Upper lobe of right lung (tissue), 1 donor: Measurements from ENCODE around the gene TARBP1. TPM values are rescaled to one million over a fixed set of nuclear protein-coding genes. Genes with fewer than 3 reads are reported as not detected.

Source experiments
- ATAC-seq: fragments of 200-7000 bp; cut with Tn5 transposase; one replicate; pipeline ENCODE4 v1.9.1; 2020; ENCODE audit warnings: mild to moderate bottlenecking, moderate library complexity
- DNase-seq: peaks from one replicate; pipeline ENCODE4 v3.0.0-alpha.2; 2020
- H3K27ac ChIP-seq: fragments of 200-600 bp; one replicate; pipeline ENCODE4 v1.8.0; 2022
- H3K27me3 ChIP-seq: fragments of 200-600 bp; one replicate; pipeline ENCODE4 v1.8.0; 2022; ENCODE audit warnings: mild to moderate bottlenecking
- H3K36me3 ChIP-seq: fragments of 200-600 bp; one replicate; pipeline ENCODE4 v1.8.0; 2022
- H3K4me1 ChIP-seq: fragments of 200-600 bp; one replicate; pipeline ENCODE4 v1.8.0; 2022
- H3K4me3 ChIP-seq: fragments of 200-600 bp; one replicate; pipeline ENCODE4 v1.8.0; 2022; ENCODE audit warnings: mild to moderate bottlenecking
- H3K9me3 ChIP-seq: fragments of 200-600 bp; one replicate; pipeline ENCODE4 v1.8.0; 2022
- intact Hi-C: fragments of 100-400 bp; cut with DNase I; formaldehyde crosslinking; loops from one replicate; pipeline ENCODE4 v1.11.0; 2022
- total RNA-seq: library from RNA; stranded (reverse); fragmentation: NEBNext Ultra II Directional; extraction: Animal tissue kit (Norgen Biotek cat#: 25700); gene quantifications from one replicate; pipeline ENCODE4 v1.2.1, GENCODE V29; 2021
- TF ChIP-seq, protein P1 (sequence below): fragments of 200-600 bp; IDR thresholded peaks from one replicate; pipeline ENCODE4 v1.8.0; 2022; ENCODE audit warnings: antibody characterized with exemption
- donor health status: DM: no; HTN: yes; CAD: no; lungs with severe emphysema.

The TARBP1 gene
- total RNA-seq, 1 donor from 2014 or later, result 18.3 TPM

DNA sequence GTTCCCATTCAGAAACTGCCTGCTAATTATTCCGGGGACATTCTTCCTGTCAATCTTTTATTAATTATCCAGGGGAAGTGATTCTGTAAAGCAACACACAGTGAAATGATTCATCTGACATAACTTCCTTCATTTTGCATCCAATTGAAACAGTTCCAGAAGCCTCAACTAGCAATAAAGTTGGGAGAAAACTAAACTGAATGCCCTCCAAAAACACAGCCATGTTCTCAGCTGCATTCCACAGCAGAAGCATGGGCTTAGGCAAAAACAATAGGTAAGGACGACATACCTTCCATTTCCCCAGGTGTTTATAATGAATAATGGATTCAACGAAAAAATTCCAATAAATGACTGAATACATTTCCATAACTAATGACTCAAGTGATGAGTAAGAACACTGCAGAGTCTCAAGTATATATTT is 36.9 kb upstream of the TARBP1 start:
- Histone ChIP-seq H3K9me3 (no peaks in the 10 kb centered on the region), H3K27ac (no peak overlapping the region), H3K36me3 (no peaks in the 10 kb centered on the region), H3K4me1 (peaks cover 14% of the 10 kb centered on the region), H3K4me3 (no peak overlapping the region), H3K27me3 (no peaks in the 10 kb centered on the region)
- DNase-seq, result no peak
- intact Hi-C loops, result no loop called here
- TF ChIP-seq, protein P1, sequence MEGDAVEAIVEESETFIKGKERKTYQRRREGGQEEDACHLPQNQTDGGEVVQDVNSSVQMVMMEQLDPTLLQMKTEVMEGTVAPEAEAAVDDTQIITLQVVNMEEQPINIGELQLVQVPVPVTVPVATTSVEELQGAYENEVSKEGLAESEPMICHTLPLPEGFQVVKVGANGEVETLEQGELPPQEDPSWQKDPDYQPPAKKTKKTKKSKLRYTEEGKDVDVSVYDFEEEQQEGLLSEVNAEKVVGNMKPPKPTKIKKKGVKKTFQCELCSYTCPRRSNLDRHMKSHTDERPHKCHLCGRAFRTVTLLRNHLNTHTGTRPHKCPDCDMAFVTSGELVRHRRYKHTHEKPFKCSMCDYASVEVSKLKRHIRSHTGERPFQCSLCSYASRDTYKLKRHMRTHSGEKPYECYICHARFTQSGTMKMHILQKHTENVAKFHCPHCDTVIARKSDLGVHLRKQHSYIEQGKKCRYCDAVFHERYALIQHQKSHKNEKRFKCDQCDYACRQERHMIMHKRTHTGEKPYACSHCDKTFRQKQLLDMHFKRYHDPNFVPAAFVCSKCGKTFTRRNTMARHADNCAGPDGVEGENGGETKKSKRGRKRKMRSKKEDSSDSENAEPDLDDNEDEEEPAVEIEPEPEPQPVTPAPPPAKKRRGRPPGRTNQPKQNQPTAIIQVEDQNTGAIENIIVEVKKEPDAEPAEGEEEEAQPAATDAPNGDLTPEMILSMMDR, result no peak
- ATAC-seq, result no peak

DNA sequence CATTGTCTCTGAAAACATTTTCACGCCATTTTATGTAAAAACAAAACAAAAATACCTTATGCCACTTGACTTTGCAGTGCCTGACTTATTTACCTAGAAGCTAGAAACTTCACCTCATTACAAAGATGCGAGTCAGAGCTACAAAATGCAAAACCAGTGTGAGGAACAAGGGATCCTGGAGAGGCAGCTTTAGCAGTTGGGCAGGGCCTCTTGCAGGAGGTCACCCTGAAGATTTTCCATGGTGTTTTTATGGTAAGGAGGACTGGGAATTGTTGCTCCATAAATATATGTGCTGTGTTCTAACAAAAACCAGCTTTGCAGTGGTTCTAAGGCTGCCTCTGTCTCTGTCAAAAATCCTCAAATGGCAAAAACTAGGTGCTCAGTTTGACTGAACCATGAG is 36.4 kb upstream of the TARBP1 start:
- Histone ChIP-seq H3K4me1 (peaks cover 14% of the 10 kb centered on the region), H3K27me3 (no peaks in the 10 kb centered on the region), H3K36me3 (no peaks in the 10 kb centered on the region), H3K9me3 (no peaks in the 10 kb centered on the region), H3K4me3 (no peak overlapping the region), H3K27ac (no peak overlapping the region)
- intact Hi-C loops, result no loop called here
- TF ChIP-seq, protein P1, result no peak
- DNase-seq (no peak), ATAC-seq (no peak)

- H3K27me3 ChIP-seq, result no peaks in the 10 kb centered on the region
- H3K4me1 ChIP-seq, result peaks cover 14% of the 10 kb centered on the region
- intact Hi-C loops, result no loop called here
- H3K27ac ChIP-seq, result peak overlapping the region; percentile 12
- TF ChIP-seq, protein P1, result no peak
- no peaks in the 10 kb centered on the region for H3K36me3 ChIP-seq
- peak; percentile 71 for DNase-seq
- peak overlapping the region; percentile 10 for H3K4me3 ChIP-seq
- ATAC-seq, result peak; percentile 93
- H3K9me3 ChIP-seq, result no peaks in the 10 kb centered on the region
Measured at GRCh38 chr1:234512451-234512861, 33.5 kb upstream of the TARBP1 start.

- Histone ChIP-seq H3K4me1 (no peaks in the 10 kb centered on the region), H3K27me3 (no peaks in the 10 kb centered on the region), H3K36me3 (no peaks in the 10 kb centered on the region), H3K4me3 (no peak overlapping the region), H3K9me3 (no peaks in the 10 kb centered on the region), H3K27ac (no peak overlapping the region)
- ATAC-seq (no peak), DNase-seq (no peak)
- TF ChIP-seq, protein P1, result no peak
- intact Hi-C loops, result loop anchor here (10.0 kb wide), 1 partner anchor 85 kb away; no protein-coding TSS in a partner anchor
Measured at GRCh38 chr1:234509457-234510328, 30.7 kb upstream of the TARBP1 start.

DNA sequence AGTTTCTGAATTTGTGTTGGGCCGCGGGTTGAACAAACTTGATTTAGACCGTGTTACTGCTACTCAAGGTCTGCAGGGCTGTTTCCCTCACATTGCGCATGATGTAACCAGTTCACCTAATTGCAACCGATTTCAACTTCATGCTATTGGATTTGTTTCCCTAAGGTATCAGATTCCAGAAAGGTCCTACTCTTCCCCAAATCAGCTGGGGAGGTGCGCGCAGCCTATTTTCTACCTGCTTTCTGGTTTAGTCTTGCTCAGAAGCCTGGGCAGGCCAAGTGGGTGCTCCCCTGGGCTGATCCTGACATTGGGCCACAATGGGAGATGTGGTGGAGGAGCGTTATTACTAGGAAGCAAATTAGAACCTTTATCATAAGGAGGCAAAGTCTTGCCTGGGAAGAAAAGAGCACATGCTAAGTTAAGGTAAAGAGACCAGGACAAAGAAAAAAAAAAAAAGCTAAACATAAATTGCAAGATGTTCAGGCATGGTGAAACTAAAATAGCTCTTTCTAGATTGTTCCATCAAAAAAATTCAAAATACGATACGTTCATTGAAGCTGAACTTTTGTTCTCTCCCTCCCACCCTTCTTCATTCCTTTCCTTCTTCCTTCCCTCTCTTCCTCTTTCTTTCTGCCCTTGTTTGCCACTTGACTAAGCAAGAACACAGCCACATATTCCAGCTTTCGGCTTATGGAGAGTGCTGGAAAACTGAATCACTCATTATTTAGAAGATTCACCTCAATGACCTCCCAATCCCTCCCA is 28.8 kb upstream of the TARBP1 start:
- H3K27me3 ChIP-seq, result no peaks in the 10 kb centered on the region
- no peak overlapping the region for H3K27ac ChIP-seq
- H3K36me3 ChIP-seq, result no peaks in the 10 kb centered on the region
- intact Hi-C loops, result loop anchor here (10.0 kb wide), 1 partner anchor 87 kb away; no protein-coding TSS in a partner anchor
- no peaks in the 10 kb centered on the region for H3K9me3 ChIP-seq
- TF ChIP-seq, protein P1, result no peak
- ATAC-seq, result no peak
- no peaks in the 10 kb centered on the region for H3K4me1 ChIP-seq
- DNase-seq, result no peak
- no peak overlapping the region for H3K4me3 ChIP-seq
